Neuron (in vitro differentiated cells): Measurements from ENCODE around the gene RXFP4.
"Not testable (repeated sequence)": the region's sequence is repeated elsewhere in the genome, so short reads cannot be mapped to it uniquely, and the experiment has no call there.

ENCODE experiments used
- H2AFZ ChIP-seq: one replicate; pipeline ENCODE4 v1.6.1; 2013; ENCODE audit warnings: low read depth, mild to moderate bottlenecking, inconsistent platforms, low read length, moderate library complexity
- H3K27me3 ChIP-seq: one replicate; pipeline ENCODE4 v1.6.1; 2013; ENCODE audit warnings: low read length; ENCODE audit not compliant: insufficient read depth
- H3K36me3 ChIP-seq: one replicate; pipeline ENCODE4 v1.6.1; 2013; ENCODE audit warnings: low read length; ENCODE audit not compliant: insufficient read depth
- H3K4me1 ChIP-seq: one replicate; pipeline ENCODE4 v1.6.1; 2013; ENCODE audit warnings: low read length; ENCODE audit not compliant: insufficient read depth
- H3K4me3 ChIP-seq: 2 replicates; pipeline ENCODE4 v1.5.1; 2013; ENCODE audit warnings: mild to moderate bottlenecking, low read length, moderate library complexity
- H3K9me3 ChIP-seq: one replicate; pipeline ENCODE4 v1.6.1; 2013; ENCODE audit warnings: low read length

The RXFP4 gene, protein sequence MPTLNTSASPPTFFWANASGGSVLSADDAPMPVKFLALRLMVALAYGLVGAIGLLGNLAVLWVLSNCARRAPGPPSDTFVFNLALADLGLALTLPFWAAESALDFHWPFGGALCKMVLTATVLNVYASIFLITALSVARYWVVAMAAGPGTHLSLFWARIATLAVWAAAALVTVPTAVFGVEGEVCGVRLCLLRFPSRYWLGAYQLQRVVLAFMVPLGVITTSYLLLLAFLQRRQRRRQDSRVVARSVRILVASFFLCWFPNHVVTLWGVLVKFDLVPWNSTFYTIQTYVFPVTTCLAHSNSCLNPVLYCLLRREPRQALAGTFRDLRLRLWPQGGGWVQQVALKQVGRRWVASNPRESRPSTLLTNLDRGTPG

GRCh38 chr1:155940993-155941844 lies at the start of gene RXFP4:
TSS of gene RXFP4 (plus strand) at chr1:155941638. CDS start at chr1:155941710, 72 bp downstream.
- no peak within 1 kb of the TSS for H2AFZ ChIP-seq
- H3K36me3 ChIP-seq = peaks cover 2% of the 10 kb centered on the region
- H3K4me3 ChIP-seq = no peak within 1 kb of the TSS
- no peaks in the 10 kb centered on the region for H3K27me3 ChIP-seq
- no peaks in the 10 kb centered on the region for H3K4me1 ChIP-seq
- H3K9me3 ChIP-seq = no peaks in the 10 kb centered on the region

DNA sequence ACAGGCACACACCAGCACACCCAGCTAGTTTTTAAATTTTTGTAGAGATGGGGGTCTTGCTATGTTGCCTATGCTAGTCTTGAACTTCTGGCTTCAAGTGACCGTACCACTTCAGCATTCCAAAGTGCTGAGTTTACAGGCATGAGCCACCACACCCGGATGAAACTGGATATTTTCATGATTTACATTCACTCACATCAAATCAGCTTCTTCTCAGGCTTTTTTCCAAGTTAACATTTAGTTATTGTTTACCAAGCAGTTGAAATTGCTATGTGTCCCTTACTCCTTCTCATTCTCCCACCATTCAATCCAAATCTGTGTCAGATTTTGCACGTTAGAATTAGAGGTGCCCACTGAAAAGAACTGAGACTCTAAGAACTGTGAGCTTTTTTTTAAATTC lies 48.6 kb upstream of the RXFP4 start:
- Histone ChIP-seq H3K9me3 (no peaks in the 10 kb centered on the region), H3K4me1 (peaks cover 5% of the 10 kb centered on the region), H3K36me3 (peaks cover 11% of the 10 kb centered on the region), H2AFZ (no peak overlapping the region), H3K27me3 (no peaks in the 10 kb centered on the region), H3K4me3 (no peak overlapping the region)

- H3K27me3 ChIP-seq = no peaks in the 10 kb centered on the region
Measured at GRCh38 chr1:155893389-155894142, 47.9 kb upstream of the RXFP4 start.

GRCh38 chr1:155895617-155896016 lies 45.8 kb upstream of the RXFP4 start:
- H3K9me3 ChIP-seq, H3K4me3 ChIP-seq, H3K27me3 ChIP-seq, H2AFZ ChIP-seq, H3K4me1 ChIP-seq: not testable (repeated sequence)
- peaks cover 36% of the 10 kb centered on the region for H3K36me3 ChIP-seq

More at GRCh38 chr1:155893389-155894142, 47.9 kb upstream of the RXFP4 start:
- Histone ChIP-seq H2AFZ (no peak overlapping the region), H3K4me3 (no peak overlapping the region), H3K36me3 (peaks cover 17% of the 10 kb centered on the region), H3K4me1 (peaks cover 5% of the 10 kb centered on the region), H3K9me3 (no peaks in the 10 kb centered on the region)

DNA sequence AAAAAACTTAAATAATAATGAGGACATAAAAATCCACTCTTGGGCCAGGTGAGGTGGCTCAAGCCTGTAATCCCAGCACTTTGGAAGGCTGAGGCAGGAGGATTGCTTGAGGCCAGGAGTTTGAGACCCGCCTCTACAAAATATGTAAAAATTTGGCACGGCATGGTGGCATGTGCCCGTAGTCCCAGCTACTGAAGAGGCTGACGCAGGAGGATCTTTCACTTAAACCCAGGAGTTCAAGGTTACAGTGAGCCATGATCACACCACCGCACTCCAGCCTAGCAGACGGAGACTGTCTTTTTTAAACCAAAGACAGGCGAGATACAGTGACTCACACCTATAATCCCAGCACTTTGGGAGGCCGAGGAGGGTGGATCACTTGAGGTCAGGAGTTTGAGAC lies 45.0 kb upstream of the RXFP4 start:
- not testable (repeated sequence) for H3K9me3 ChIP-seq, H3K4me3 ChIP-seq, H3K4me1 ChIP-seq, H2AFZ ChIP-seq, H3K27me3 ChIP-seq
- peaks cover 42% of the 10 kb centered on the region for H3K36me3 ChIP-seq

GRCh38 chr1:155897746-155898145 lies 43.7 kb upstream of the RXFP4 start:
- H2AFZ ChIP-seq = no peak overlapping the region
- H3K4me1 ChIP-seq = peaks cover 5% of the 10 kb centered on the region
- no peaks in the 10 kb centered on the region for H3K27me3 ChIP-seq
- no peak overlapping the region for H3K4me3 ChIP-seq
- no peaks in the 10 kb centered on the region for H3K9me3 ChIP-seq
- peaks cover 45% of the 10 kb centered on the region for H3K36me3 ChIP-seq

- Histone ChIP-seq H3K36me3 (peaks cover 51% of the 10 kb centered on the region), H3K4me3 (no peak overlapping the region), H3K4me1 (no peaks in the 10 kb centered on the region), H3K9me3 (no peaks in the 10 kb centered on the region), H3K27me3 (no peaks in the 10 kb centered on the region), H2AFZ (no peak overlapping the region)
Measured at GRCh38 chr1:155898888-155899287, 42.5 kb upstream of the RXFP4 start.

DNA sequence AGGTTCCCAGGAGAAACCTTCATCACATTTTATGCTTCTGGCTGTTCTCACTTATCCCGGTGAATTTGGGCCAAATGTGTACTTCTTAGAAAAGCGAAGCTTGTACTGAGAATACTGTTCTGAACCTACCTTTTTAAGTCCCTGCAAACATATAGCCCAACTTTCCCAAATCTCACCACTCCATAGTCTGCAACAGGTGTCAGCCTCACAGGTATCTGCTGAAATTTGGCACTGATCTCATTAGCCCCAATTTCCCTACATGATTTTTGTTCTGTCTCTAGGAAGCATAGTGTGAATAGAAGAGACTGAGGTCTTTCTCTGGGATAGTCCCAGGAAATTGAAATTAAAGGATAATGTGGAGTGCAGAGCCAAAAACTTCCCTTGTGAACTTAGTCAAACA lies 41.8 kb upstream of the RXFP4 start:
- H3K27me3 ChIP-seq = no peaks in the 10 kb centered on the region
- H2AFZ ChIP-seq = no peak overlapping the region
- peaks cover 59% of the 10 kb centered on the region for H3K36me3 ChIP-seq
- no peak overlapping the region for H3K4me3 ChIP-seq
- H3K4me1 ChIP-seq = no peaks in the 10 kb centered on the region
- no peaks in the 10 kb centered on the region for H3K9me3 ChIP-seq

- Histone ChIP-seq H3K9me3 (no peaks in the 10 kb centered on the region), H3K4me1 (no peaks in the 10 kb centered on the region), H3K27me3 (no peaks in the 10 kb centered on the region), H2AFZ (no peak overlapping the region), H3K4me3 (no peak overlapping the region), H3K36me3 (peaks cover 64% of the 10 kb centered on the region)
Measured at GRCh38 chr1:155900161-155900560, 41.3 kb upstream of the RXFP4 start.

GRCh38 chr1:155904261-155904660 lies 37.2 kb upstream of the RXFP4 start:
- Histone ChIP-seq H3K36me3 (peaks cover 67% of the 10 kb centered on the region), H3K27me3 (no peaks in the 10 kb centered on the region)

DNA sequence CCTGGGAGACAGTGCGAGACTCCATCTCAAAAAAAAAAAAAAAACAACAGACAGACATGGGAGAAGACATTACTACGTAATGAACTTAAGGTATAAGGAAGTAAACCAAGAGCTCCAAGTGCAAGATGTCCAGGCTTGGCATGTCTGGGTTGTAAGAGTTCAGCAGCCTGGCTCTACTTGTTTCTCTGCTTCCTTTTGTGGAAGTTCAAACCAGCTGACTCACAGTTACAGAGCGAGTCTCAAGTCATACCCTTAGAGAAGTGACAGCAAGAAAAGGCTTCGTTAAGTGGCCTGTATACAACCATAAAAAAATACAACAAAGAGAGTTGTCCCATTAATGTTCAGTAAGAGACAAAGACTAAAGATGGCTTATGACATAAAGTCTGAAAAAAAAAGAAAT lies 31.5 kb upstream of the RXFP4 start:
- Histone ChIP-seq H3K9me3 (no peaks in the 10 kb centered on the region), H3K4me1 (peaks cover 37% of the 10 kb centered on the region), H3K4me3 (peak overlapping the region; percentile 68), H3K27me3 (no peaks in the 10 kb centered on the region), H3K36me3 (peaks cover 62% of the 10 kb centered on the region), H2AFZ (no peak overlapping the region)

More at GRCh38 chr1:155904261-155904660, 37.2 kb upstream of the RXFP4 start:
- Histone ChIP-seq H3K9me3 (no peaks in the 10 kb centered on the region), H2AFZ (no peak overlapping the region), H3K4me1 (no peaks in the 10 kb centered on the region), H3K4me3 (no peak overlapping the region)

- H3K9me3 ChIP-seq = no peaks in the 10 kb centered on the region
- peak overlapping the region; percentile 68 for H3K4me3 ChIP-seq
- peaks cover 41% of the 10 kb centered on the region for H3K4me1 ChIP-seq
- no peaks in the 10 kb centered on the region for H3K27me3 ChIP-seq
- H2AFZ ChIP-seq = no peak overlapping the region
- peaks cover 63% of the 10 kb centered on the region for H3K36me3 ChIP-seq
Measured at GRCh38 chr1:155910621-155911121, 30.8 kb upstream of the RXFP4 start.
